Lower leg skin (tissue), 3 donors: ENCODE results near the gene FOXD2.

Source experiments
- CTCF ChIP-seq, 3 donors: fragments of 450-650 bp; IDR thresholded peaks; one replicate each; pipeline ENCODE4 v1.5.1; 2016; ENCODE audit warnings: antibody characterized with exemption in 3 of 3, mild to moderate bottlenecking in 3 of 3, moderate library complexity in 2 of 3
- POLR2A ChIP-seq, 2 donors: fragments of 450-650 bp; IDR thresholded peaks; one replicate each; pipeline ENCODE4 v1.6.1; 2016 to 2017; ENCODE audit warnings: antibody characterized with exemption in 2 of 2, mild to moderate bottlenecking in 1 of 2, moderate library complexity in 1 of 2

- no peak for TF ChIP-seq POLR2A (IDR thresholded peaks at IDR 0.05)
- no peak for TF ChIP-seq CTCF (IDR thresholded peaks at IDR 0.05)
Observed at GRCh38 chr1:47411436-47411835, 26.4 kb upstream of the FOXD2 start.
